H1 (cell line): ENCODE data around the gene RNF225. TPM values are rescaled to one million over a fixed set of nuclear protein-coding genes. Genes with fewer than 3 reads are reported as not detected.

Experiments
- BCL11A ChIP-seq, 2 experiments: IDR thresholded peaks; one replicate each; pipeline ENCODE4 v1.6.1; 2011; ENCODE audit warnings: low read depth in 2 of 2, low read length in 2 of 2, mild to moderate bottlenecking in 2 of 2
- KDM4A ChIP-seq: IDR thresholded peaks from one replicate; pipeline ENCODE4 v1.7.1; 2012; ENCODE audit warnings: low read depth, mild to moderate bottlenecking, moderate library complexity, low read length, inconsistent platforms; ENCODE audit not compliant: severe bottlenecking
- POLR2A ChIP-seq, 2 experiments: IDR thresholded peaks; 1 replicate in 1 of 2; 2 replicates in 1 of 2; pipeline ENCODE4 v1.6.1; 2011; ENCODE audit warnings: low read depth in 2 of 2, low read length in 2 of 2, mild to moderate bottlenecking in 2 of 2; ENCODE audit errors: control extremely low read depth in 1 of 2
- TAF1 ChIP-seq: IDR thresholded peaks from 2 replicates; pipeline ENCODE4 v1.6.1; 2011; ENCODE audit warnings: mild to moderate bottlenecking, low read depth, low read length
- polyA plus RNA-seq, 7 experiments: library from polyadenylated mRNA; depleted of rRNA in 3 of 7; stranded (reverse) in 5 of 7; unstranded in 2 of 7; fragments of >200 nt in 5 of 7; fragments of 200-250 nt in 2 of 7; gene quantifications; 1 replicate in 5 of 7; 2 replicates in 1 of 7; 4 replicates in 1 of 7; pipeline versions ENCODE4 v1.2.1 to v1.2.3, GENCODE V29; 2011 to 2013; ENCODE audit warnings: missing spikeins in 2 of 7, mixed read lengths in 2 of 7
- total RNA-seq: library from RNA; stranded (reverse); fragmentation: NEBNext Ultra II Directional; extraction: Animal tissue kit (Norgen Biotek cat#: 25700); gene quantifications from 2 replicates; pipeline ENCODE4 v1.2.1, GENCODE V29; 2021

Gene RNF225
- total and polyA plus RNA-seq, 2 of the 8 experiments (the other 6 are each of a cell fraction or from before 2014, with no cell fraction given) = 0.17 to 1.0 TPM

- TF ChIP-seq POLR2A (IDR thresholded peaks at IDR 0.05; ENCODE audit: control extremely low read depth in 1 of 2, low read depth in 2 of 2, low read length in 2 of 2) (0 out of 3 replicates have a peak, but pooled peaks of 1 of the 2 experiments have one; percentile 35), KDM4A (peak; percentile 97), BCL11A (IDR thresholded peaks at IDR 0.05; ENCODE audit: low read depth in 2 of 2, low read length in 2 of 2) (no peak), TAF1 (peak; percentile 52; the same call in 1 of the 2 replicates)
These were observed 48.2 kb upstream of the RNF225 start (continued) for GRCh38 chr19:58346961-58347929.
